HG02840 (cell line): Measurements from ENCODE around the gene CNKSR3.

Experiments
- ATAC-seq: cut with Tn5 transposase; IDR thresholded peaks from one replicate; pipeline ENCODE4 v1.9.1; 2021; ENCODE audit warnings: mild to moderate bottlenecking, moderate library complexity, moderate number of reproducible peaks; ENCODE audit not compliant: unreplicated experiment, low FRiP score

CNKSR3 gene

DNA sequence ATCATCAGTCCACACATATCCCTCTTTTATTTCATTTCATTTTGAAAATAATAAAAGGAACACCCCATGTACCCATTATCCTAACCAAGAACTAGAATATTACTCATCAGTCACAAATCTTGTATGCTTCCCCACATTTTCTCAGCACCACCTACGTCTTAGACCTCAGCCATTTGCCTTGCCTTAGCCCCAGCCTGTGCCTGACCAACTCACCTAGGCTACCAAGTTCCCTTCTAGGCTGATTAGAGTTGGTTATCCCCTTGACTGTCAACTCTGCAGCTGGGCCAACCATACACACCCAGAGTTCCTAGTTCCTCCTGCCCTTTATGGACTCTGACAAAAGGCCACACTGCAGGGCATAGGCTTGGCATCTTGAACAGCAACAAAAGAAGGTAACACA lies 120.5 kb downstream of the CNKSR3 start:
- no peak for ATAC-seq

DNA sequence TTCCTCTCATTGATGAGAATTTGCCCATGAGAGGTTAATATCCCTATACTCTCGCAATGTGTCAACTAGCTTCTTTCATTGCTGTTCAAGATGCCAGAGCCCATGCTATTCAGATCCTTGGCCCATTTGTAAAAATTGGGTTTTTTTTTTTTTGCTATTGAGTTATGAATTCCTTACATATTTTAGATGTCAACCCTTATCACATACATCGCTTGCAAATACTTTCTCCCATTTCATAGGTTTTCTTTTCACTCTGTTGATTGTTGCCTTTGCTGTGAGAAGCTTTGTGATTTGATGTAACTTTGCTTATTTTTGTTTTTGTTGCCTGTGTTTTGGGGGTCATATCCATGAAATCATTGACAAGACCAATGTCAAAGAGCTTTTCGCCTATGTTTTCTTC lies 121.7 kb downstream of the CNKSR3 start:
- ATAC-seq = no peak

DNA sequence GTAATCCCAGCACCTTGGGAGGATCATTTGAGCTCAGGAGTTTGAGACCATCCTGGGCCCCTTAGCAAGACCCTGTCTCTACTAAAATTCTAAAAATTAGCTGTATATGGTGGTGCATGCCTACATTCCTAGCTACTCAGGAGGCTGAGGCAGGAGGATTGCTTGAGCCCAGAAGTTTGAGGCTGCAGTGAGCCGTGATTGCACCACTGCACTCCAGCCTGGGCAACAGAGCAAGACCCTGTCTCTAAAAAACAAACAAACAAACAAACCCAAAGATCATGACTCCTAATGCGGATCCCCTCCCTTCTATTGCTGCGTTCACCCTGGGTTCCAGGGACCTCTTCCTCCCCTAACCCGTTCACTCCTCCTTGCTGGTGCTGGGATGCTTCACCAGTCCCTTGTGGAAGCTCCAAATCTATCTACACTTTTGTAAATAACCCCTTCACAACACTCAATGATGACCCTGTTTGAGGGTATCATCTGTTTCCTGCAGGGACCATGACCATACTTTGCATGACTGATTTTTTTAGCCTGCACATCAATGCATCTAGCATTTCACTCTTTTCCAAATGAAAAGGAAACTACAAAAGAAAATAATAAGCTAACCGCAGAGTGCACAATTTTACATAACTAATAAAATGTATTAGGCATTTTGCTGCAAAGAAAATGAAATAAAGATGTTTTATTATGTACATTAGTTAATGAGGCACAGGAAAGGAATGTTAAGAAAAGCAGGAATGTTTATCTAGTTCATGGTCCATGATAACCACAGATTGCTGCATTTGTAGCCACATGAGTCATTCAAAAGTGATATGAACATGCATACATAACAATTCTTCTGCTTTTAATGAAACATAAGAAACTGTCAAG lies 123.4 kb downstream of the CNKSR3 start:
- ATAC-seq = no peak

DNA sequence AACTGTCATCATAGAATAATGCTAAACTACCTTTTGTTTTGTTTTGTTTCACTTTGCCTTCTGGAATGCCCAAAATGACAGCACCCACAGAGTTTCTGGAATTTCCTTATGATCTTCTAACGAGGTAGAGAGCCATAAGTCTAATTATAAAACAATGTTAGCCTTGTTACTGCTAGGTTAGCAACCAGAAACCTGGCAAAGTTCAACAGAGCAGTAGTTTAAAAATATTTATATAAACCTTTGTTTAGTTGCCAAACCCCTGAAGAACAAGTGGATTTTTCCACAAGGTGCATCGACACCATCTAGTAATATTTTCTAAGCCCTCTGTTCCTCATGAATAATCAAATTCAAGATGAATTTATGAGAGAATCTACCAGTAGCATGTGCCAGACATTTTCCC lies 126.3 kb downstream of the CNKSR3 start:
- no peak for ATAC-seq

DNA sequence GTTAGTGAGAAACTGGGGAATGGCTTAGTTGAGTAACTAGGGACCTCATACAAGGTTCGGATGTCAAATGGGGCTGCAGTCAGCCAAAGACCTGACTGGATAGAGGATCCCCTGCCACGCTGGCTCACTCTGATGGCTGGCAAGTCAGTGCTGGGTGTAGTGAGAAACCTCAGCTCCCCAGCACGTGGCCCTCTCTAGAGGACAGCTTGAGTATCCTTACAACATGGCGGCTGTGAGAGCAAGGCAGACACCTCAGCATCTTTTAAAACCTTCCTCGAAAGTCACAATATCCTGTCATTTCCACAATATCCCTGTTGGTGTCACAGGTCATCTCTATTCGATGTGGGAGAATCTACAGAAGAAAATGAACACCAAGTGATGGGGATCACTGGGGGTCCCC lies 127.2 kb downstream of the CNKSR3 start:
- ATAC-seq = no peak

DNA sequence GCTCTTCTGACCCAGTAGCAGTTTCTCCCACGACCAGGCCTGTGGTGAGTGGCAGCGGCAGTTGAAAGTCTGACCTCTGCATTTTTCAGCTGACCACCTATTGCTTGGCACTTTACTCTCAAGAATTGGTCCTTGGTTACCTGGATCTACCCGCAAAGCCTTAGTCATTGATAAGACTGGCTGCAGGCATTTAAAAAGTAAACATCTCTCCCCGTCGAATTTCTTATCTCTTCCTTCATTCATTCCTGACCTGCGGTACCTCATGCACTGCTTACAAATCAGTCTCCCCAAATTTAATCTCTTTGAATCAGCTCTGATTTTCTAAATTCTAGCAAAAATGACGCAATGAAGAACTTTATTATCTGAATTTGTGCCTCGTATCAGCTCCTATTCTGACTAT lies 127.7 kb downstream of the CNKSR3 start:
- no peak for ATAC-seq

DNA sequence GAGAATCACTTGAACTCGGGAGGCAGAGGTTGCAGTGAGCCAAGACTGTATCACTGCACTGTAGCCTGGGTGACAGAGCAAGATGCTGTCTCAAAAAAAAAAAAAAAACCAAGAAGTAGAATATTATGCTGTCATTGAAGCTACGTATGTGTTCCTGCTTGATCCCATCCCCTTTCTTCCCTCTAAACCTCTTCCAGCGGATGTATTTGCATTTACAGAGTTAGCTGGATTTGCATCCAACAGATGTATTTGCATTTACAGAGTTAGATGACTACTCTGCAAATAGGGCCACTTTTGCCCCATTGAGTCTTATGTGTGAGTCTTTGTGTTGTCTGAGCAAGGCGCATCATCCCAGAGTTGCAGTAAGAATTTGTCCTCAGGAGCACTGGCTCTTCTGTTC lies 128.9 kb downstream of the CNKSR3 start:
- no peak for ATAC-seq

DNA sequence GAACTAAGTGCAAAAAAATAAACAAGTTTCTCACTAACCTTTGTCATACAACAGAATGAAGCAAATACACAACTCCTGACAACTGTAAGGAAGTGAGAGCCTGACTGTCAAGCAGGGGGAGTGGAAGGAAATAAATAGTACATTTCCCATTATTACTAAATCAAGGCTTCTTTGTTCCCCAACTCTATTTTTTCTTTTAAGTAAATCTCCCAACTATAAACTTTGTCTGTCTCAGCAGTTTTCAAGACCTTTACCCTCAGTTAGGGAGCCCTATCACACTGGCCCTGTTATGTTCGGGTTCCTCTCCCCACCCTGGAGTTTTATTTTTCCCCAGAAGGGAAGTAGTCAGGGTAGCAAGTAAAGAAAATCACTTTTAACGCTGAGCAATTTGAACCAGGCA lies 129.7 kb downstream of the CNKSR3 start:
- no peak for ATAC-seq

DNA sequence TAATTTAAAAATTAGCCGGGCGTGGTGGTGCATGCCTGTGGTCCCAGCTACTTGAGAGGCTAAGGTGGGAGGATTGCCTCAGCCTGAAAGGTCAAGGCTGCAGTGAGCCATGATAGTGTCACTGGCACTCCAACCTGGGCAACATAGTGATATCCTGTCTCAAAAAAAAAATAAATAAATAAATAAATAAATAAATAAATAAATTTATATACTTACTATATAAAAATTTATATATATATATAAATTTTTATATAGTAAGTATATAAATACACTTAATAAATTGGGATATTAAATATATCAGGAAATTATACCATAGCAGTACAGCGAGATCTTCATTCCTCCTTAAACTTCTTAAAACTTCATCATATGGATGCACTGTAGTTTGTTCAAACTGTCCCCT lies 130.9 kb downstream of the CNKSR3 start:
- no peak for ATAC-seq

DNA sequence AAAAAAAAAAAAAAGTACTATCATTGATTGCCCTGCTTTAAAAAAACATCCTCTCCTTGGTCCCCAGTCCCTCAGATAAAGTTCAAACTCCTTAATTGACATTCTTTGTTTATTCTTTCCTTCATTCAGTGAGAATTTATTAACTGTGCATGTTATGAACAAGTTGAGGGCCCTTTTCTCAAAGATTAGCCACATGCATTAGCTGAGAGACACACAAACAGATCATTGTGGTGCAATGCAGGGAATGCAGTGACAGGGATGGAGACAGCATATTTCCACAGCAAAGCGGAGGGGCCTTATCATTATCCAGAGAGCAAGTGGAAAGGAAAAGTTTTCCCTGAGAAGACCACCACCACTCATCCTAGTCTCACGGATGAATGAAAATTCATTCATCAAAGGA lies 132.0 kb downstream of the CNKSR3 start:
- no peak for ATAC-seq

DNA sequence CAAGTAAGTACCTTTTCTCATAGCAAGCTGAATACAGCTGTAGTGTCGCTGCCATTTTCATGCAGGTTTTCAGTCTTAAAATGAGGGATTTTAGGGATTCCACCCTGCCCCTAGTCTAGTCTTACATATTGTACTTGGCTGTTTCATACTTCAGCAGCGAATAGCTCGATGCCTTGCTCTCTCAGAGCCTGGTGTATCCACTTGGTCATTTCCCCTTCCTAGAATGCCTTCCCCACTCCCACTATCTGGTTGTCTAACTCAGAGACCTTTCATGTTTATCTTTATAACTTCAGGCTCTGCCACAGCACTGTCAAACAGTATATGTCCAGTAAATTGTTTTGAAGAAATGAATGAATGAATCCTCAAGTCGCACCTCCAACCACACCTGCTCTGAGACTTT lies 132.8 kb downstream of the CNKSR3 start:
- ATAC-seq = no peak

DNA sequence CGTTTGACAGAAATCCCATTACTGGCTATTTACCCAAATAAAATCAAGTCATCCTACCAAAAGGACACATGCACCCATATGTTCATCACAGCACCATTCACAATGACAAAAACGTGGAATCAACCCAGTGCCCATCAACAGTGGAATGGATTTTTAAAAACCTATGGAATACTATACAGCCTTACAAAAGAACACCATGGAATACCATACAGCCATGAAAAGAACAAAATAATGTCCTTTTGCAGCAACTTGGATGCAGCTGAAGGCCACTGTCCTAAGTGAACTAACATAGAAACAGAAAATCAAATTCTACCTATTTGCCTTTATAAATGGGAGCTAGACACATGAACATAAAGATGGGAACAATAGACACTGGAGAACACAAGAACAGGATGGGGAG lies 136.5 kb downstream of the CNKSR3 start:
- ATAC-seq = no peak

DNA sequence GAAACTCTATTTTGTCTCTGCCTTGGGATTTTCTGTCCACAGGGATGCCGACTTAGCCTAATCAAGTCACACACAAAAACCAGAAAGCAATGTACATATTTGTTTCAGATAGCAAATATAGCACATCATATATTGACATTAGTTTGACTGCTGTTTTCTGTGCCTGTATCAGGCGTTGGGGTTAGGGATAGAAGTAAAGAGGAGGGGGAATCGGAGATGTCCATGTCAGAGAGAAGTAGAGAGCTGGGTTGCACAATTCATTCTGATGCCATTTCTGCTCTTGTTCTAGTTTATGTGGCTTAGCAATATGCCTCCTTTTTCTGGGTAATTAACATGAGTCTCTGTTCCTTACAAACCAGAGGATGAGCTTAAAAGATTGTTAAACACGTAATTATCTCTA lies 139.2 kb downstream of the CNKSR3 start:
- no peak for ATAC-seq

DNA sequence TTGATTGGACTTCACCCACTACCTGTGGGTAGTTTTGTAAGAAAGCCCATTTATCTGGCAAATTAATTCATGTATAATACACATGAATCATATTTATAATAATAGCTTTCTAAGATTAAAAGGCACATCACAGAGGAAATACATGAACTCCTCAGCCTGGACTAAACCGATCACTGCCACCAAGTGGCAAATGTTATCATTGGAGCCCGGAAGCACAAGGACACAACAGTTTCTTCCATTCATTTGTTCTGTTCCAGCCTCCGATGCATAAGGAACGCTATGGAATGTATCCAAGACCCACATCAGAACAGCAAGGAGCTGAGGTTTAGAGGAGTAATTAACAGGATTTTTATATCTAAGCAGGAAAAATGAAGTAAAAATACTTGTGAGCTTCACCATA lies 139.9 kb downstream of the CNKSR3 start:
- ATAC-seq = no peak

DNA sequence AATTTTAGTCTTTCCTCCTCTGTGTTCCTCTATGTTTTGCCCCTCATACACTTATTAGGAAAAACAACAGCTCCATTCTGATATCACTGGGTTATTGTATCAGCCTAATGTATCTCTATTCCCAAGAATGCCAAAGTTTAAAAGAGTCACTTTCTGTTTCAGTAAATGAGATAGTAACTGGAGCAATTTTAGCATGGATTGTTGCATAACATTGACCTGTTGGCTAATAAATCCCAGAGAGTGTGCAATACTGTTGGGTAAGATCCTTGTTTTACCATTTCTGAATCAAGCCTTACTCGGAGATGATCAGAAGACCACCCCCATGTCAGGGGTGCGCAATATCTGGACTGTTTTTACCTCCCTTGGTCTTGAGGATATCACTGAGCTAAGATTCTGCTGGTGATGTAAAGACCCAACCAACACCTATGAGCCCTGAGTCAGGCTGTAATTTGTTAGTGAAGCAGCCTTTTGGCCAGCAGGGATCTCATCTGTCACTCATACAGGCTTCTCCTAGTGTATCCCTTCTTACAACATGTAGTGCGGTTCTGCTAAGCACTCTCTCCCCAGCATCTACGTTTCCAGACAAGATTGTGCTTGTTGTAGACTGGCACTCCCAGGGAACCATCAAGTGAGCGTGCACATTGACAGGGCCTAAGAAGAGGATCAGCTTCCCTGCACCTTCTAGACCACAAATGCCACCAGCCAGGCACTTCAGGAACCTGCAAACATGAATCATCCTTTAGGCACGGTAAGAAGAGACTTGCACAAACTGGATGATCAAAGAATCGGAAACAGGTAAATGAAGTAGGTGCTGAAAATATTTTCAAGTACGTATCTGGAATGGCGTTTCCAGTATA lies 142.4 kb downstream of the CNKSR3 start:
- ATAC-seq = no peak

DNA sequence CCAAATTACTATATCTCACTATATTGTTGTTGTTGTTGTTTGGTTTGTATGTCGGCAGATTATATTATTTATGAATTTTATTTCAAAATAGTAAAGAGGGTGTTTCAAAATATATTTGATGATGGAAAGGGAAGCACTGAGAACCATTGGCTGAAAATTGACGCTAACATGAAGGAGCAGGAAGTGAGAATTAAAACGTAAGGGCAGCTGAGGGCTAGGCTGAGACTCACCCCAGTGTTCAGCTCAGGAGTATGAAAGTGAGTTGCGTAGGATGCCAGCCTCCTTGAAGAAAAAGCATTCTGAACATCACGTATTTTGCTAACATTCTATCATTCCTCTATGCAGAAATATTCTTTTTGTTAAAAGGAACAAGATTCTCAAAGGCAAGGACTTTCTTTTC lies 143.1 kb downstream of the CNKSR3 start:
- no peak for ATAC-seq

DNA sequence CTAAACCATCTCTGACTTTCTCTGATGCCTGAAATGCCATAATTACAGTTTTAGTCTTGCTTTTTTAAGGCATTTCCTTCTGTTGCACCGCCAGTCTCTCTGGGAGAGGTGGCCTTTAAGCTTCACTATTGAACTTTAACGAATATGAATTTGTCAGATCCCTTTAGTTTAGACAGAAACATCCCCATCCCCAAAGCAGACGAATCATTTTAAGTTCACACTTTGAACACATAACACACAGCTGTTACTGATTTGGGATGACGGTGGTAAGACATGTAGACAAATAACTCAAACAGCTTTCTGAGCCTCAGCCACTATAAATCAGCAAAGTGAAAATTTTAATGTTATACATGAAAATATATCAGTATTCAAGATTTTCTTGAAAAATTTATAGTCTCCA lies 146.7 kb downstream of the CNKSR3 start:
- ATAC-seq = no peak

DNA sequence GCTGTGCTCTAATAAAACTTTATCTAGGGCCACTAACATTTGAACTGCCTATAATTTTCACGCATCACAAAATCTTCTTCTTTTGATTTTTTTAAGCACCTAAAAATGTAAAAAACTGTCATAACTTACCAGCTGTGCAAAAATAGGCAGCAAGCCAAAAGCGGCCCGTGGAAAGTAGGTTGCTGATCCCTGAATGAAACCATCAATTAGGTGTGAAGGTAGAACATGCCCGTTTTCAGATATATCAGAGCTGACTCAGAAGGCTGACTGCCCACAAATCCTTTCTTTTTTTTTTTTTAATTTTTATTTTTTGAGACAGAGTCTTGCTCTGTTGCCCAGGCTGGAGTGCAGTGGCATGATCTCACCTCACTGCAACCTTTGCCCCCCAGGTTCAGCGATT lies 149.0 kb downstream of the CNKSR3 start:
- no peak for ATAC-seq

DNA sequence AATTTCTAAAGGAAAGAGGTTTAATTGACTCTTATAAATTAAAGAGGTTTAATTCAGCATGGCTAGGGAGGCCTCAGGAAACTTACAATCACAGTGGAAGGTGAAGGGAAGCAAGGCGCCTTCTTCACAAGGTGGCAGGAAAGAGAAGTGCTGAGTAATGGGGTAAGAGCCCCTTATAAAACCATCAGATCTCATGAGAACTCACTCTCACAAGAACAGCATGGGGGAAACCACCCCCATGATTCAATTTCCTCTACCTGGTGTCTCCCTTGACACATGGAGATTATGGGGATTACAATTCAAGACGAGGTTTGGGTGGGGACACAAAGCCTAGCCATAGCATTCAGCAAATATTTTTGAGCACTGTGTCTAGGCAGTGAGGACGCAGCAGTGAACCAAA lies 150.0 kb downstream of the CNKSR3 start:
- ATAC-seq = no peak

DNA sequence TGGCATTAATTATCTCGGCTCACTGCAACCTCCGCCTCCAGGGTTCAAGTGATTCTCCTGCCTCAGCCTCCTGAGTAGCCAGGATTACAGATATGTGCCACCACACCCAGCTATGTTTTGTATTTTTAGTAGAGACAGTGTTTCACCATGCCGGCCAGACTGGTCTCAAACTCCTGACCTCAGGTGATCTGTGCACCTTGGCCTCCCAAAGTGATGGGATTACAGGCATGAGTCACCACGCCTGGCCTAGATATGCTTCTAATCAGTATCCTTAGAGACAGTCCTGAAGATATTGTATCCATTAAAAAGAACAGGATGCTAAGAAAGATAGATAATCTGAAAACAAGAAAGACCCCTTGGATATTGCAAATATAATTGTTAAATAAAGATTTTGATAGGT lies 150.8 kb downstream of the CNKSR3 start:
- ATAC-seq = no peak

DNA sequence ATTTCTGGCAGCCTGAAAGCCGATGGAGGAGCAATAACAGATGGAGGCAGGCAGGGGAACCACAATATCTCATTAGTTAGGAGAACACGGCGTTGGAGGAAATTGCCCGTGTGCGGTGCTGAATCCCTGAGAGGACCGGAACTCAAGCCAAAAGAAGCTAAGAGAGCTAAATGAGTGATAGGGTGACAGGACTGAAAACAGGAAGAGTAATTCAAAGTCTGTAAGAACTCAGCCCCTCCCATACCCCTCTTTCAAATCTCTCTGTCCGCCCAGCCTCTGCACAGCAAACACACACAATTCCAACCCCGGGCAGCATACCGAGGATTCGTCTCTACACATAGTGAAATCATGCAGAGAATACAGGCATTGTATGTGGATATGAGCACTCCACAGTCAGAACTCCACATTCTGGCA lies 151.3 kb downstream of the CNKSR3 start:
- no peak for ATAC-seq
